WTC11 (cell line): ENCODE data around the gene SRSF10. TPM values are rescaled to one million over a fixed set of nuclear protein-coding genes. Genes with fewer than 3 reads are reported as not detected.

ENCODE experiments used
- ATAC-seq: fragments of 200-7000 bp; cut with Tn5 transposase; 2 replicates; pipeline ENCODE4 v1.10.0; 2021; ENCODE audit warnings: mild to moderate bottlenecking, moderate library complexity
- CTCF ChIA-PET: fragments of 300-600 bp; sonication (Branson Sonifier 250); formaldehyde crosslinking; loops from one replicate; lab custom pipeline; 2021; ENCODE audit warnings: antibody characterized with exemption; lab: Charles Lee
- POLR2A ChIA-PET: fragments of 350-600 bp; sonication (Branson Sonifier 250); formaldehyde crosslinking; loops from one replicate; lab custom pipeline; 2021; ENCODE audit warnings: antibody characterized with exemption; lab: Charles Lee
- DNase-seq: peaks from one replicate; pipeline ENCODE4 v3.0.0; 2021; ENCODE audit warnings: low spot score
- H3K27ac Mint-ChIP-seq: 2 replicates; pipeline ENCODE4 v1.8.0; 2021; ENCODE audit warnings: mixed read lengths
- H3K27me3 Mint-ChIP-seq: 2 replicates; pipeline ENCODE4 v1.8.0; 2021; ENCODE audit warnings: low read depth, mild to moderate bottlenecking, moderate library complexity, mixed read lengths
- H3K36me3 Mint-ChIP-seq: 2 replicates; pipeline ENCODE4 v1.8.0; 2021; ENCODE audit warnings: mixed read lengths
- H3K4me1 Mint-ChIP-seq: 2 replicates; pipeline ENCODE4 v1.8.0; 2022; ENCODE audit warnings: mixed read lengths
- H3K4me3 Mint-ChIP-seq: 2 replicates; pipeline ENCODE4 v1.8.0; 2021; ENCODE audit warnings: mild to moderate bottlenecking, moderate library complexity, mixed read lengths
- H3K9me3 Mint-ChIP-seq: 2 replicates; pipeline ENCODE4 v1.8.0; 2021; ENCODE audit warnings: mixed read lengths
- ATF1 ChIP-seq: sonication (generic); formaldehyde crosslinking; IDR thresholded peaks from 2 replicates; pipeline ENCODE4 v1.8.1; 2023; ENCODE audit warnings: mild to moderate bottlenecking, moderate library complexity, missing genetic modification reagents
- ATF2 ChIP-seq: sonication (generic); formaldehyde crosslinking; IDR thresholded peaks from 2 replicates; pipeline ENCODE4 v1.8.1; 2022; ENCODE audit warnings: low read depth, missing genetic modification reagents, borderline replicate concordance
- CDX4 ChIP-seq: fragments of 250-450 bp; sonication (Bioruptor Pico); IDR thresholded peaks from 2 replicates; pipeline ENCODE4 v1.9.0; 2021; ENCODE audit warnings: moderate library complexity, mild to moderate bottlenecking, inconsistent platforms, borderline replicate concordance
- CREB1 ChIP-seq: sonication (generic); formaldehyde crosslinking; IDR thresholded peaks from 2 replicates; pipeline ENCODE4 v1.8.0; 2023; ENCODE audit warnings: mild to moderate bottlenecking, missing genetic modification reagents
- CREM ChIP-seq: sonication (generic); formaldehyde crosslinking; IDR thresholded peaks from 2 replicates; pipeline ENCODE4 v1.8.1; 2022; ENCODE audit warnings: mild to moderate bottlenecking, missing genetic modification reagents, moderate library complexity
- JUN ChIP-seq: sonication (generic); formaldehyde crosslinking; IDR thresholded peaks from 2 replicates; pipeline ENCODE4 v1.8.0; 2023; ENCODE audit warnings: mild to moderate bottlenecking, missing genetic modification reagents
- KAT7 ChIP-seq: sonication (generic); formaldehyde crosslinking; IDR thresholded peaks from 2 replicates; pipeline ENCODE4 v1.8.1; 2023; ENCODE audit warnings: missing genetic modification reagents, mild to moderate bottlenecking, borderline replicate concordance
- NFYB ChIP-seq: sonication (generic); formaldehyde crosslinking; conservative IDR thresholded peaks from 2 replicates; pipeline ENCODE4 v1.8.0; 2022; ENCODE audit warnings: low read depth, missing genetic modification reagents
- NR1H2 ChIP-seq: sonication (generic); formaldehyde crosslinking; IDR thresholded peaks from 2 replicates; pipeline ENCODE4 v1.9.0; 2021; ENCODE audit warnings: mild to moderate bottlenecking, moderate library complexity, missing genetic modification reagents
- PRRX2 ChIP-seq: fragments of 250-450 bp; sonication (Bioruptor Pico); IDR thresholded peaks from 2 replicates; pipeline ENCODE4 v1.8.0; 2021; ENCODE audit warnings: mild to moderate bottlenecking
- RELA ChIP-seq: sonication (generic); formaldehyde crosslinking; IDR thresholded peaks from 2 replicates; pipeline ENCODE4 v1.8.1; 2022; ENCODE audit warnings: missing genetic modification reagents, mild to moderate bottlenecking, borderline replicate concordance
- STAT6 ChIP-seq: sonication (generic); formaldehyde crosslinking; conservative IDR thresholded peaks from 2 replicates; pipeline ENCODE4 v1.8.1; 2023; ENCODE audit warnings: mild to moderate bottlenecking, low read depth, missing genetic modification reagents, moderate library complexity
- TEAD1 ChIP-seq: sonication (generic); formaldehyde crosslinking; IDR thresholded peaks from 2 replicates; pipeline ENCODE4 v1.8.0; 2022; ENCODE audit warnings: mild to moderate bottlenecking, missing genetic modification reagents
- ZNF263 ChIP-seq: sonication (generic); formaldehyde crosslinking; IDR thresholded peaks from 2 replicates; pipeline ENCODE4 v1.8.1; 2022; ENCODE audit warnings: low read depth, mild to moderate bottlenecking, moderate library complexity, missing genetic modification reagents
- ZNF416 ChIP-seq: fragments of 250-450 bp; sonication (Bioruptor Pico); IDR thresholded peaks from 2 replicates; pipeline ENCODE4 v1.9.0; 2021; ENCODE audit warnings: mild to moderate bottlenecking, inconsistent platforms
- ZNF425 ChIP-seq: fragments of 250-450 bp; sonication (Bioruptor Pico); conservative IDR thresholded peaks from 2 replicates; pipeline ENCODE4 v1.9.0; 2021; ENCODE audit warnings: mild to moderate bottlenecking
- total RNA-seq: library from RNA; stranded (reverse); gene quantifications from 3 replicates; pipeline ENCODE4 v1.2.3, GENCODE V29; 2021
- TF ChIP-seq, protein P1 (sequence below): sonication (generic); formaldehyde crosslinking; IDR thresholded peaks from 2 replicates; pipeline ENCODE4 v1.8.0; 2022; ENCODE audit warnings: missing genetic modification reagents
- TF ChIP-seq, protein P2 (sequence below): sonication (generic); formaldehyde crosslinking; IDR thresholded peaks from 2 replicates; pipeline ENCODE4 v1.8.0; 2022; ENCODE audit warnings: mild to moderate bottlenecking, missing genetic modification reagents

SRSF10 gene
- total RNA-seq, 1 experiment from 2014 or later = 163 TPM

- TF ChIP-seq ZNF425 (CRISPR knock-in tag) = no peak
Observed at GRCh38 chr1:24027838-24028468, 47.8 kb upstream of the SRSF10 start (continued).

GRCh38 chr1:24022581-24023361 lies 42.6 kb upstream of the SRSF10 start:
- Mint-ChIP-seq H3K4me1 (peaks cover 26% of the 10 kb centered on the region), H3K36me3 (no peaks in the 10 kb centered on the region), H3K4me3 (no peak overlapping the region), H3K27ac (no peak overlapping the region; the same call in 1 of the 2 replicates), H3K9me3 (no peaks in the 10 kb centered on the region), H3K27me3 (no peaks in the 10 kb centered on the region)
- POLR2A ChIA-PET = no interaction called here
- CTCF ChIA-PET = interaction anchor here (1.4 kb wide), 1 partner anchor 24 kb away, joined by 3 read pairs; no protein-coding TSS in a partner anchor
- no peak for DNase-seq
- no peak for TF ChIP-seq RELA
- no peak for TF ChIP-seq ZNF263
- no peak for TF ChIP-seq ZNF416 (CRISPR knock-in tag)
- TF ChIP-seq STAT6 = no peak
- TF ChIP-seq ATF1 (CRISPR knock-in tag) = no peak
- TF ChIP-seq TEAD1 = no peak
- TF ChIP-seq PRRX2 = no peak
- no peak for TF ChIP-seq CREM (CRISPR knock-in tag)
- TF ChIP-seq, protein P1, sequence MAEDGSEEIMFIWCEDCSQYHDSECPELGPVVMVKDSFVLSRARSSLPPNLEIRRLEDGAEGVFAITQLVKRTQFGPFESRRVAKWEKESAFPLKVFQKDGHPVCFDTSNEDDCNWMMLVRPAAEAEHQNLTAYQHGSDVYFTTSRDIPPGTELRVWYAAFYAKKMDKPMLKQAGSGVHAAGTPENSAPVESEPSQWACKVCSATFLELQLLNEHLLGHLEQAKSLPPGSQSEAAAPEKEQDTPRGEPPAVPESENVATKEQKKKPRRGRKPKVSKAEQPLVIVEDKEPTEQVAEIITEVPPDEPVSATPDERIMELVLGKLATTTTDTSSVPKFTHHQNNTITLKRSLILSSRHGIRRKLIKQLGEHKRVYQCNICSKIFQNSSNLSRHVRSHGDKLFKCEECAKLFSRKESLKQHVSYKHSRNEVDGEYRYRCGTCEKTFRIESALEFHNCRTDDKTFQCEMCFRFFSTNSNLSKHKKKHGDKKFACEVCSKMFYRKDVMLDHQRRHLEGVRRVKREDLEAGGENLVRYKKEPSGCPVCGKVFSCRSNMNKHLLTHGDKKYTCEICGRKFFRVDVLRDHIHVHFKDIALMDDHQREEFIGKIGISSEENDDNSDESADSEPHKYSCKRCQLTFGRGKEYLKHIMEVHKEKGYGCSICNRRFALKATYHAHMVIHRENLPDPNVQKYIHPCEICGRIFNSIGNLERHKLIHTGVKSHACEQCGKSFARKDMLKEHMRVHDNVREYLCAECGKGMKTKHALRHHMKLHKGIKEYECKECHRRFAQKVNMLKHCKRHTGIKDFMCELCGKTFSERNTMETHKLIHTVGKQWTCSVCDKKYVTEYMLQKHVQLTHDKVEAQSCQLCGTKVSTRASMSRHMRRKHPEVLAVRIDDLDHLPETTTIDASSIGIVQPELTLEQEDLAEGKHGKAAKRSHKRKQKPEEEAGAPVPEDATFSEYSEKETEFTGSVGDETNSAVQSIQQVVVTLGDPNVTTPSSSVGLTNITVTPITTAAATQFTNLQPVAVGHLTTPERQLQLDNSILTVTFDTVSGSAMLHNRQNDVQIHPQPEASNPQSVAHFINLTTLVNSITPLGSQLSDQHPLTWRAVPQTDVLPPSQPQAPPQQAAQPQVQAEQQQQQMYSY (CRISPR knock-in tag) = no peak
- TF ChIP-seq ATF2 (CRISPR knock-in tag) = no peak
- TF ChIP-seq CDX4 (CRISPR knock-in tag) = no peak
- no peak for TF ChIP-seq KAT7 (CRISPR knock-in tag)
- no peak for TF ChIP-seq CREB1 (CRISPR knock-in tag)
- no peak for TF ChIP-seq JUN (CRISPR knock-in tag)
- no peak for TF ChIP-seq NR1H2 (CRISPR knock-in tag)
- TF ChIP-seq, protein P2, sequence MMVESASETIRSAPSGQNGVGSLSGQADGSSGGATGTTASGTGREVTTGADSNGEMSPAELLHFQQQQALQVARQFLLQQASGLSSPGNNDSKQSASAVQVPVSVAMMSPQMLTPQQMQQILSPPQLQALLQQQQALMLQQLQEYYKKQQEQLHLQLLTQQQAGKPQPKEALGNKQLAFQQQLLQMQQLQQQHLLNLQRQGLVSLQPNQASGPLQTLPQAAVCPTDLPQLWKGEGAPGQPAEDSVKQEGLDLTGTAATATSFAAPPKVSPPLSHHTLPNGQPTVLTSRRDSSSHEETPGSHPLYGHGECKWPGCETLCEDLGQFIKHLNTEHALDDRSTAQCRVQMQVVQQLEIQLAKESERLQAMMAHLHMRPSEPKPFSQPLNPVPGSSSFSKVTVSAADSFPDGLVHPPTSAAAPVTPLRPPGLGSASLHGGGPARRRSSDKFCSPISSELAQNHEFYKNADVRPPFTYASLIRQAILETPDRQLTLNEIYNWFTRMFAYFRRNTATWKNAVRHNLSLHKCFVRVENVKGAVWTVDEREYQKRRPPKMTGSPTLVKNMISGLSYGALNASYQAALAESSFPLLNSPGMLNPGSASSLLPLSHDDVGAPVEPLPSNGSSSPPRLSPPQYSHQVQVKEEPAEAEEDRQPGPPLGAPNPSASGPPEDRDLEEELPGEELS (CRISPR knock-in tag) = no peak
- no peak for TF ChIP-seq NFYB
- no peak for ATAC-seq
